GM12878 (cell line): Measurements from ENCODE around the gene DRAXIN. TPM values are rescaled to one million over a fixed set of nuclear protein-coding genes. Genes with fewer than 3 reads are reported as not detected.

Experiments used
- ATAC-seq: fragments of 200-7000 bp; cut with Tn5 transposase; 3 replicates; pipeline ENCODE4 v1.9.1; 2020; ENCODE audit warnings: mild to moderate bottlenecking, moderate library complexity
- BruUV-seq: library from RNA; stranded (reverse); fragments of 400-500 nt; replicated peaks from 2 replicates; lab custom pipeline; 2021; lab: Mats Ljungman, UMichigan
- CTCF ChIA-PET: fragments of 300-600 bp; sonication (Branson Sonifier 250); formaldehyde crosslinking; extraction: SDS; loops from one replicate; lab custom pipeline; 2021; ENCODE audit warnings: inconsistent platforms; lab: Yijun Ruan, JAX
- POLR2A ChIA-PET: fragments of 350-600 bp; formaldehyde crosslinking; extraction: SDS; loops from one replicate; lab custom pipeline; 2021; ENCODE audit warnings: inconsistent platforms; lab: Charles Lee
- RAD21 ChIA-PET: fragments of 300-600 bp; sonication (Branson Sonifier 250); formaldehyde crosslinking; loops from one replicate; lab custom pipeline; 2023; ENCODE audit warnings: antibody characterized with exemption; ENCODE audit not compliant: unreplicated experiment; lab: Charles Lee
- SMC1A ChIA-PET: fragments of 300-600 bp; sonication (Branson Sonifier 250); formaldehyde crosslinking; loops from one replicate; lab custom pipeline; 2023; ENCODE audit not compliant: unreplicated experiment, uncharacterized antibody; lab: Charles Lee
- DNase-seq: peaks from one replicate; pipeline ENCODE4 v3.0.0-alpha.2; 2011; ENCODE audit warnings: low read depth, low spot score
- FAIRE-seq: peaks from 3 replicates; lab custom pipeline; 2011; peaks lifted over from hg19 to GRCh38; lab: Jason Lieb, UNC
- H2AFZ ChIP-seq: 2 replicates; pipeline ENCODE4 v1.6.0; 2011; ENCODE audit warnings: low read depth, low read length, control low read depth; ENCODE audit not compliant: control insufficient read depth
- H3K27ac ChIP-seq: 2 replicates; pipeline ENCODE4 v1.5.1; 2011; ENCODE audit warnings: control low read depth; ENCODE audit not compliant: control insufficient read depth, insufficient read depth
- H3K27me3 ChIP-seq, 2 experiments: replicated peaks in 1 of 2; 2 replicates each; pipeline versions ENCODE4 v1.6.0 to v1.6.1; 2011; ENCODE audit warnings: low read length in 1 of 2; ENCODE audit not compliant: control insufficient read depth in 2 of 2, insufficient read depth in 2 of 2
- H3K36me3 ChIP-seq, 2 experiments: 2 replicates each; pipeline ENCODE4 v1.5.1; 2011; ENCODE audit warnings: low read length in 1 of 2; ENCODE audit not compliant: control insufficient read depth in 2 of 2, insufficient read depth in 2 of 2
- H3K4me1 ChIP-seq: 2 replicates; pipeline ENCODE4 v1.6.1; 2011; ENCODE audit warnings: mild to moderate bottlenecking, low read length, moderate library complexity, mixed read lengths; ENCODE audit not compliant: control insufficient read depth, insufficient read depth
- H3K4me2 ChIP-seq: 2 replicates; pipeline ENCODE4 v1.6.0; 2011; ENCODE audit warnings: control low read depth; ENCODE audit not compliant: control insufficient read depth, insufficient read depth
- H3K4me3 ChIP-seq: fragments of 200-600 bp; sonication (generic); 2 replicates; pipeline ENCODE4 v1.5.1; 2016
- H3K79me2 ChIP-seq: 2 replicates; pipeline ENCODE4 v1.6.0; 2011; ENCODE audit warnings: low read length; ENCODE audit not compliant: control insufficient read depth, insufficient read depth
- H3K9ac ChIP-seq: 2 replicates; pipeline ENCODE4 v1.8.0; 2011; ENCODE audit warnings: low read length, control low read depth, mixed read lengths; ENCODE audit not compliant: control insufficient read depth, insufficient read depth
- H3K9me3 ChIP-seq: replicated peaks from 3 replicates; pipeline ENCODE4 v1.5.1; 2011; ENCODE audit warnings: mild to moderate bottlenecking, low read length; ENCODE audit not compliant: control insufficient read depth, insufficient read depth
- H4K20me1 ChIP-seq: 2 replicates; pipeline ENCODE4 v1.6.0; 2011; ENCODE audit not compliant: control insufficient read depth, insufficient read depth
- BRCA1 ChIP-seq: IDR thresholded peaks from 2 replicates; pipeline ENCODE4 v1.6.1; 2011; ENCODE audit warnings: low read depth, low read length, improper control_type of control experiment
- CBFB ChIP-seq: IDR thresholded peaks from 2 replicates; pipeline ENCODE4 v1.6.1; 2016; ENCODE audit warnings: antibody characterized with exemption, low read depth
- ESRRA ChIP-seq: IDR thresholded peaks from 2 replicates; pipeline ENCODE4 v1.6.1; 2012; ENCODE audit warnings: mild to moderate bottlenecking, low read length, improper control_type of control experiment
- ETV6 ChIP-seq, 2 experiments: fragments of 450-650 bp in 1 of 2; IDR thresholded peaks in 1 of 2; conservative IDR thresholded peaks in 1 of 2; 2 replicates each; pipeline ENCODE4 v1.6.1; 2014; ENCODE audit warnings: antibody characterized with exemption in 1 of 2, borderline replicate concordance in 1 of 2, low read depth in 1 of 2, mild to moderate bottlenecking in 1 of 2, moderate library complexity in 1 of 2
- RAD21 ChIP-seq: IDR thresholded peaks from 2 replicates; pipeline ENCODE4 v1.6.1; 2011; ENCODE audit warnings: mild to moderate bottlenecking, low read depth, low read length, moderate library complexity; ENCODE audit not compliant: insufficient read depth
- SMC3 ChIP-seq: IDR thresholded peaks from 2 replicates; pipeline ENCODE4 v1.6.1; 2011; ENCODE audit warnings: low read length, improper control_type of control experiment, borderline replicate concordance
- SRF ChIP-seq, 2 experiments: IDR thresholded peaks; 2 replicates each; pipeline ENCODE4 v1.6.1; 2011; ENCODE audit warnings: low read depth in 2 of 2, low read length in 2 of 2, mild to moderate bottlenecking in 1 of 2, moderate library complexity in 1 of 2
- ZBED1 ChIP-seq: IDR thresholded peaks from 2 replicates; pipeline ENCODE4 v1.6.1; 2016; ENCODE audit warnings: borderline replicate concordance
- ZNF24 ChIP-seq: fragments of 450-650 bp; IDR thresholded peaks from 2 replicates; pipeline ENCODE4 v1.6.1; 2017; ENCODE audit warnings: antibody characterized with exemption, mild to moderate bottlenecking
- WGBS: methylation state at CpG from one replicate; pipeline ENCODE4 v1.1.6; 2016; ENCODE audit warnings: low lambda C conversion rate; ENCODE audit not compliant: insufficient replicate concordance, insufficient coverage; ENCODE audit errors: missing lambda C conversion rate; 5-methylcytosine and 5-hydroxymethylcytosine counted together
- in situ Hi-C: fragments of 300-500 bp; cut with MboI; formaldehyde crosslinking; loops from 9 replicates; pipeline ENCODE4 v1.14.3; 2018; ENCODE audit warnings: mixed read lengths
- intact Hi-C: fragments of 100-400 bp; cut with micrococcal nuclease; formaldehyde crosslinking; loops from one replicate; pipeline ENCODE4 v1.14.2; 2022; ENCODE audit not compliant: unreplicated experiment
- polyA plus RNA-seq, 11 experiments: library from polyadenylated mRNA; depleted of rRNA in 4 of 11; unstranded in 6 of 11; stranded (reverse) in 5 of 11; fragments of >200 nt; fragmentation: Nextera tagmentation in 4 of 11; fragmentation: Illumina TruSeq in 1 of 11; extraction: Ambion mirVana in 4 of 11; extraction: Trizol in 1 of 11; gene quantifications; 1 replicate in 1 of 11; 2 replicates in 10 of 11; pipeline versions ENCODE4 v1.2.1 to v1.2.3, GENCODE V29; 2011 to 2016; ENCODE audit warnings: inconsistent platforms in 2 of 11, missing spikeins in 2 of 11, low read depth in 1 of 11
- total RNA-seq, 4 experiments: library from RNA; depleted of rRNA in 3 of 4; stranded (reverse); fragments of >200 nt in 3 of 4; fragmentation: Illumina TruSeq in 1 of 4; extraction: Trizol in 1 of 4; gene quantifications; 2 replicates each; pipeline versions ENCODE4 v1.2.1 to v1.2.3, GENCODE V29; 2013 to 2021
- TF ChIP-seq, protein P1 (sequence below): fragments of 450-650 bp; conservative IDR thresholded peaks from 2 replicates; pipeline ENCODE4 v1.6.1; 2017; ENCODE audit warnings: mild to moderate bottlenecking, moderate library complexity
- TF ChIP-seq, protein P2 (sequence below): fragments of 450-650 bp; IDR thresholded peaks from 2 replicates; pipeline ENCODE4 v1.6.1; 2016; ENCODE audit warnings: mild to moderate bottlenecking

Gene DRAXIN
- total and polyA plus RNA-seq, 10 of the 15 experiments (the other 5 are each of a cell fraction or from before 2014, with no cell fraction given) = 0.01 to 0.05 (median 0.03) TPM; not detected in 3

DNA sequence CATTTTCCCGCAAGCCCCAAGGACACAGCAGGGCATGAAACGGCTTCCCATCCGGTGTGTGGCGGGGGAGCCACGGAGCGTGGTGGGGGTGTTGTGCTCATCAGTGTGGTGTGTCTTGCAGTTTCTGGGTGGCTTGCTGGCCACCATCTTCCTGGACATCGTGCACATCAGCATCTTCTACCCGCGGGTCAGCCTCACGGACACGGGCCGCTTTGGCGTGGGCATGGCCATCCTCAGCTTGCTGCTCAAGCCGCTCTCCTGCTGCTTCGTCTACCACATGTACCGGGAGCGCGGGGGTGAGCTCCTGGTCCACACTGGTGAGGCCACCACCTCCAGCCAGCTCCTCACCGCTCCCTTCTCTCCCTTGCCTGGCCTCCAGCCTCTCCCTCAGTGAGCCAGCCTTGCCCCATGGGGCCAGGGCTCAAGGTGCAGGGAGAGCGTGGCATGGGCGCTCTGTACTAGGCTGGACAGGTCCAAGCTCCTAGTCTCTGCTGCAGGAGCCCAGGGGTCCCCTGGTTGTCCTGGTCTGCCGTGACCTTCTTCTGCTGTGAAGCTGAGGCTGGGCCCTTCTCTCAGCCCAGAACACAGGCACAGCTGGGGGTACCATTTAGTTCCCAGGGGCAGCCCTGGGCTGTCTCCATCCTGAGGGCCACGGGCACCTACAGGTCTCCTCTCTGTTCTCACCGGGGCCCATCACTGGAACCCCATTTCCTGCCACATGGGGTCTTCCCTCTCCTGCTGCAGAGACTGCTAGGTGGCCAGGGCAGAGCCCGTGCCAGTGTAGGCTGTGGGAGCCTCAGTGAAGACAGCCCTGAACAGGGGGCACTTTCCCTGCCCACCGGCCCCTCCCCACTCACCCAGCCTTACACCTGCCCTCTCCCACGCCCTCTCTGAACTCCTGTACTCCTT is 57.0 kb downstream of the DRAXIN start:
- ChIA-PET RAD21 (interaction anchor here (1.1 kb wide), 1 partner anchor 98 kb away, joined by 3 read pairs; no protein-coding TSS in a partner anchor), SMC1A (no interaction called here), CTCF (interaction anchor here (1.0 to 1.2 kb wide), 5 partner anchors 11 to 107 kb away, joined by 3 to 5 read pairs (median 3); no protein-coding TSS in a partner anchor), POLR2A (no interaction called here)
- Histone ChIP-seq H4K20me1 (no peaks in the 10 kb centered on the region), H3K27me3 (no peaks in the 10 kb centered on the region), H3K79me2 (no peaks in the 10 kb centered on the region), H3K9ac (no peak overlapping the region), H3K4me1 (0 out of 2 replicates have a peak, but pooled peaks cover 4% of the 10 kb centered on the region), H3K4me3 (no peak overlapping the region), H3K9me3 (no peaks in the 10 kb centered on the region), H2AFZ (peak overlapping the region; percentile 37; the same call in 1 of the 2 replicates), H3K27ac (no peak overlapping the region), H3K4me2 (no peak overlapping the region), H3K36me3 (no peaks in the 10 kb centered on the region)
- peak; percentile 53 for ATAC-seq
- in situ Hi-C loops = no loop called here
- no peak for TF ChIP-seq ETV6 (conservative IDR thresholded peaks at IDR 0.05 in 1 of 2, IDR thresholded peaks at IDR 0.05 in 1 of 2; ENCODE audit: borderline replicate concordance in 1 of 2, low read depth in 1 of 2)
- 0 out of 4 replicates have a peak, but pooled peaks of 1 of the 2 experiments have one; percentile 13 for TF ChIP-seq SRF (IDR thresholded peaks at IDR 0.05; ENCODE audit: low read depth in 2 of 2, low read length in 2 of 2)
- intact Hi-C loops = loop anchor here (1.0 kb wide), 1 partner anchor 98 kb away; no protein-coding TSS in a partner anchor
- no peak for FAIRE-seq
- DNase-seq = no peak
- 81% methylated on average over 22 of the region's 27 CpGs for WGBS
- BruUV-seq = no TSS peak

DNA sequence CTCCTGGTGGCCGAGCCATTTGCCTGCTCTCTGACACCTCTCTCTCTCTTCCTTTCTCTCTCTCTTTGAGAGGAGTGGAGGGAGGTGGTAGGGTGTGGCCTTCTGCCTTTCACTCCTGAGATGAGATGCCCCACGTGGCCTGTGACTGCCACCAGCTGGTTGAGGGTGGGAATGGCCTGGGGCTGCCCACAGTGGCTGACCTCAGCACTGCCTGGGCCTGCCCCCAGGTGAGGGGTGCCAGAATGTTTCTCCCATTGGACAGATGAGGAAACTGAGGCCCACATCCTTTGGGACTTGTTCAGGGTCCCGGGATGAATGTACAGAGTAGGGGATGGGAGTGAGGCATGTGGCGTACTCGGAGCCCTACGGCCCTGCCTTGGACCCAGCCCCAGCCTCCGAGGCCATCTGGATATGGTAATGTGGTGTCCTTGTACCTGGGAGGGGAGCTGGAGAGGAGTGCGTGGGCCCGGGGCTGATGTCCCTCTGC is 57.7 kb downstream of the DRAXIN start:
- Histone ChIP-seq H3K4me3 (no peak overlapping the region), H3K36me3 (no peaks in the 10 kb centered on the region), H3K4me2 (no peak overlapping the region), H4K20me1 (no peaks in the 10 kb centered on the region), H3K9ac (no peak overlapping the region), H3K27ac (no peak overlapping the region), H3K4me1 (0 out of 2 replicates have a peak, but pooled peaks cover 4% of the 10 kb centered on the region), H2AFZ (peak overlapping the region; percentile 37; the same call in 1 of the 2 replicates), H3K27me3 (no peaks in the 10 kb centered on the region), H3K9me3 (no peaks in the 10 kb centered on the region), H3K79me2 (no peaks in the 10 kb centered on the region)
- DNase-seq (no peak), ATAC-seq (peak; percentile 100), FAIRE-seq (no peak)
- BruUV-seq = no TSS peak
- ChIA-PET POLR2A (no interaction called here), CTCF (interaction anchor here (1.0 to 1.2 kb wide), 5 partner anchors 12 to 108 kb away, joined by 3 to 5 read pairs (median 3); no protein-coding TSS in a partner anchor), RAD21 (no interaction called here), SMC1A (no interaction called here)
- in situ Hi-C loops (no loop called here), intact Hi-C loops (loop anchor here (1.0 kb wide), 1 partner anchor 99 kb away; no protein-coding TSS in a partner anchor)
- WGBS = 76% methylated on average over 9 of the region's 9 CpGs
- TF ChIP-seq, protein P1, sequence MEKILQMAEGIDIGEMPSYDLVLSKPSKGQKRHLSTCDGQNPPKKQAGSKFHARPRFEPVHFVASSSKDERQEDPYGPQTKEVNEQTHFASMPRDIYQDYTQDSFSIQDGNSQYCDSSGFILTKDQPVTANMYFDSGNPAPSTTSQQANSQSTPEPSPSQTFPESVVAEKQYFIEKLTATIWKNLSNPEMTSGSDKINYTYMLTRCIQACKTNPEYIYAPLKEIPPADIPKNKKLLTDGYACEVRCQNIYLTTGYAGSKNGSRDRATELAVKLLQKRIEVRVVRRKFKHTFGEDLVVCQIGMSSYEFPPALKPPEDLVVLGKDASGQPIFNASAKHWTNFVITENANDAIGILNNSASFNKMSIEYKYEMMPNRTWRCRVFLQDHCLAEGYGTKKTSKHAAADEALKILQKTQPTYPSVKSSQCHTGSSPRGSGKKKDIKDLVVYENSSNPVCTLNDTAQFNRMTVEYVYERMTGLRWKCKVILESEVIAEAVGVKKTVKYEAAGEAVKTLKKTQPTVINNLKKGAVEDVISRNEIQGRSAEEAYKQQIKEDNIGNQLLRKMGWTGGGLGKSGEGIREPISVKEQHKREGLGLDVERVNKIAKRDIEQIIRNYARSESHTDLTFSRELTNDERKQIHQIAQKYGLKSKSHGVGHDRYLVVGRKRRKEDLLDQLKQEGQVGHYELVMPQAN = no peak
- TF ChIP-seq ZNF24 (no peak), ESRRA (no peak), SMC3 (peak; percentile 55; the same call in 1 of the 2 replicates), CBFB (no peak), RAD21 (peak; percentile 76), BRCA1 (no peak), ZBED1 (no peak)
- TF ChIP-seq, protein P2, sequence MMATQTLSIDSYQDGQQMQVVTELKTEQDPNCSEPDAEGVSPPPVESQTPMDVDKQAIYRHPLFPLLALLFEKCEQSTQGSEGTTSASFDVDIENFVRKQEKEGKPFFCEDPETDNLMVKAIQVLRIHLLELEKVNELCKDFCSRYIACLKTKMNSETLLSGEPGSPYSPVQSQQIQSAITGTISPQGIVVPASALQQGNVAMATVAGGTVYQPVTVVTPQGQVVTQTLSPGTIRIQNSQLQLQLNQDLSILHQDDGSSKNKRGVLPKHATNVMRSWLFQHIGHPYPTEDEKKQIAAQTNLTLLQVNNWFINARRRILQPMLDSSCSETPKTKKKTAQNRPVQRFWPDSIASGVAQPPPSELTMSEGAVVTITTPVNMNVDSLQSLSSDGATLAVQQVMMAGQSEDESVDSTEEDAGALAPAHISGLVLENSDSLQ = peak; percentile 35
